Esophagus muscularis mucosa (tissue), 4 donors: Measurements from ENCODE around the gene HERPUD2.

Experiments
- CTCF ChIP-seq, 3 experiments: fragments of 200-600 bp in 2 of 3; fragments of 450-650 bp in 1 of 3; sonication (generic) in 2 of 3; IDR thresholded peaks; one replicate each; pipeline ENCODE4 v1.5.1; 2017 to 2019; ENCODE audit warnings: antibody characterized with exemption in 3 of 3, mild to moderate bottlenecking in 2 of 3, moderate library complexity in 1 of 3
- EP300 ChIP-seq: sonication (generic); formaldehyde crosslinking; IDR thresholded peaks from one replicate; pipeline ENCODE4 v1.6.1; 2017; ENCODE audit warnings: antibody characterized with exemption
- POLR2A ChIP-seq: fragments of 450-650 bp; IDR thresholded peaks from one replicate; pipeline ENCODE4 v1.6.1; 2017; ENCODE audit warnings: antibody characterized with exemption, moderate library complexity, mild to moderate bottlenecking, low read depth
- POLR2AphosphoS5 ChIP-seq, 2 donors: sonication (generic); formaldehyde crosslinking; IDR thresholded peaks; one replicate each; pipeline ENCODE4 v1.6.1; 2017; ENCODE audit warnings: antibody characterized with exemption in 2 of 2

- TF ChIP-seq EP300 (no peak), POLR2AphosphoS5 (IDR thresholded peaks at IDR 0.05) (peak in 1 of 2 donors; percentile 17), CTCF (IDR thresholded peaks at IDR 0.05) (peak; percentile 66 to 87 (median 74)), POLR2A (no peak)
These were observed 70.4 kb downstream of the HERPUD2 start for GRCh38 chr7:35624299-35625186.
